GM21529 (cell line): Measurements from ENCODE around the gene ZMIZ2.
"Not testable (repeated sequence)": the region's sequence is repeated elsewhere in the genome, so short reads cannot be mapped to it uniquely, and the experiment has no call there.

Source experiments
- ATAC-seq: cut with Tn5 transposase; IDR thresholded peaks from one replicate; pipeline ENCODE4 v1.9.1; 2021; ENCODE audit not compliant: unreplicated experiment

Gene ZMIZ2, protein sequence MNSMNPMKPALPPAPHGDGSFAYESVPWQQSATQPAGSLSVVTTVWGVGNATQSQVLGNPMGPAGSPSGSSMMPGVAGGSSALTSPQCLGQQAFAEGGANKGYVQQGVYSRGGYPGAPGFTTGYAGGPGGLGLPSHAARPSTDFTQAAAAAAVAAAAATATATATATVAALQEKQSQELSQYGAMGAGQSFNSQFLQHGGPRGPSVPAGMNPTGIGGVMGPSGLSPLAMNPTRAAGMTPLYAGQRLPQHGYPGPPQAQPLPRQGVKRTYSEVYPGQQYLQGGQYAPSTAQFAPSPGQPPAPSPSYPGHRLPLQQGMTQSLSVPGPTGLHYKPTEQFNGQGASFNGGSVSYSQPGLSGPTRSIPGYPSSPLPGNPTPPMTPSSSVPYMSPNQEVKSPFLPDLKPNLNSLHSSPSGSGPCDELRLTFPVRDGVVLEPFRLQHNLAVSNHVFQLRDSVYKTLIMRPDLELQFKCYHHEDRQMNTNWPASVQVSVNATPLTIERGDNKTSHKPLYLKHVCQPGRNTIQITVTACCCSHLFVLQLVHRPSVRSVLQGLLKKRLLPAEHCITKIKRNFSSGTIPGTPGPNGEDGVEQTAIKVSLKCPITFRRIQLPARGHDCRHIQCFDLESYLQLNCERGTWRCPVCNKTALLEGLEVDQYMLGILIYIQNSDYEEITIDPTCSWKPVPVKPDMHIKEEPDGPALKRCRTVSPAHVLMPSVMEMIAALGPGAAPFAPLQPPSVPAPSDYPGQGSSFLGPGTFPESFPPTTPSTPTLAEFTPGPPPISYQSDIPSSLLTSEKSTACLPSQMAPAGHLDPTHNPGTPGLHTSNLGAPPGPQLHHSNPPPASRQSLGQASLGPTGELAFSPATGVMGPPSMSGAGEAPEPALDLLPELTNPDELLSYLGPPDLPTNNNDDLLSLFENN

GRCh38 chr7:44748045-44748947, at the start of gene ZMIZ2:
ZMIZ2 (plus strand) TSS chr7:44748847; CDS start chr7:44756250, 7,403 bp downstream.
- ATAC-seq: peak; percentile 69

DNA sequence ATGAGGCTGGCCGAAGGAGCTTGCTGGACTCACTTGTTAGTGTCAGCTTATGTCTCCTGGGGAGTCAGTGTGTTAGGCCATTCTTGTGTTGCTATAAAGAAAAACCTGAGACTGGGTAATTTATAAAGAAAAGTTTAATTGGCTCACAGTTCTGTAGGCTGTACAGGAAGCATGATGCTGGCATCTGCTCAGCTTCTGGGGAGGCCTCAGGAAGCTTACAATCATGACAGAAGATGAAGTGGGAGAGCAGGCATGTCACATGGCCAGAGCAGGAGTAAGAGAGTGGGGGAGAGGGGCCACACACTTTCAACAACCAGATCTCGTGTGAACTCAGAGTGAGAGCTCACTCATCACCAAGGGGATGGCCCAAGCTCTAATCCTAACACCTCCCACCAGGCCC, 49.0 kb upstream of the ZMIZ2 start:
- ATAC-seq: not testable (repeated sequence)

- no peak for ATAC-seq
Measured at GRCh38 chr7:44700322-44700721, 48.3 kb upstream of the ZMIZ2 start.

- ATAC-seq: not testable (repeated sequence)
Measured at GRCh38 chr7:44703391-44703790, 45.3 kb upstream of the ZMIZ2 start.

DNA sequence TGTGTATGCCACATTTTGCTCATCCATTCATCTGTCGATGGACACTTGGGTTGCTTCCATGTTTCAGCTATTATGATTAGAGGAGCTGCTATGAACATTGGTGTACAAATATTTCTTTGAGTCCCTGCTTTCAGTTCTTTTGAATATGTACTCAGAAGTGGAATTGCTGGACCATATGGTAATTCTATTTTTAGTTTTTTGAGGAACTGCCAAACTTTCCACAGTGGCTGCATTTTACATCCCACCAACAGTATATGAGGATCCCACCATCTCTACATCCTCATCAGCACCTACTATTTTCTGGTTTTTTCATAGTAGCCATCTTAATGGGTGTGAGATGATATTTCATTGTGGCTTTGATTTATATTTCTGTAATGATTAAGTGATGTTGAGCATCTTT, 44.7 kb upstream of the ZMIZ2 start:
- ATAC-seq: no peak

GRCh38 chr7:44705434-44705833, 43.2 kb upstream of the ZMIZ2 start:
- ATAC-seq: no peak

DNA sequence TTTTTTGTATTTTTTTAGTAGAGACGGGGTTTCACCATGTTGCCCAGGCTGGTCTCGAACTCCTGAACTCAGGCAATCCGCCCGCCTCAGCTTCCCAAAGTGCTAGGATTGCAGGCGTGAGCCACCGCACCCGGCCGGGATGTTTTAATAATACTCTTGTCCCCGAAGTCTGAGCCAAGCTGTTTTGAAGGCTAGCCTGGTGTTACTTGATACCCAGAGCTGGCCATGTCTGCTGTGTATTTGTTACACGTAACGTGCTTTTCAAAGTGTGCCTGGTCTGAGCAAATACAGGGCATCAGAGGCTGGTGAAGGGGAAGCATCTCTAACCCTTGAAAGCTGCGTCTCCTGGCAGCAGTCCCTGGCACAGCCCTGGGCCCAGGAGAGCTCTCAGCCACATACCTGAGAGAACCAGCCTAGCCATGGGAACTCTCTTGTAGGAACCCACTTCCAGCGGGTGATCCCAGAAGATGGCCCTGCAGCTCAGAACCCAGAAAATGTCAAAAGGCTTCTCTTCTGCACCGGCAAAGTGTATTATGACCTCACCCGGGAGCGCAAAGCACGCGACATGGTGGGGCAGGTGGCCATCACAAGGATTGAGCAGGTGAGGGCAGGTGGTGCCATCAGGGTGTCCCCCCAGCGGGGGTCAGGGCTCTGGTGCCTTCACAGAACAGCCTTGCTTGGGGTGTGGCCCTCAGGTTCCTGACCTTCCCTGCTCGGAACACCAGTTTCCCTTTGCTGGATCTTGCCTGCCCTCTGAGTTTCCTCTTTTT, 41.7 kb upstream of the ZMIZ2 start:
- ATAC-seq: no peak

DNA sequence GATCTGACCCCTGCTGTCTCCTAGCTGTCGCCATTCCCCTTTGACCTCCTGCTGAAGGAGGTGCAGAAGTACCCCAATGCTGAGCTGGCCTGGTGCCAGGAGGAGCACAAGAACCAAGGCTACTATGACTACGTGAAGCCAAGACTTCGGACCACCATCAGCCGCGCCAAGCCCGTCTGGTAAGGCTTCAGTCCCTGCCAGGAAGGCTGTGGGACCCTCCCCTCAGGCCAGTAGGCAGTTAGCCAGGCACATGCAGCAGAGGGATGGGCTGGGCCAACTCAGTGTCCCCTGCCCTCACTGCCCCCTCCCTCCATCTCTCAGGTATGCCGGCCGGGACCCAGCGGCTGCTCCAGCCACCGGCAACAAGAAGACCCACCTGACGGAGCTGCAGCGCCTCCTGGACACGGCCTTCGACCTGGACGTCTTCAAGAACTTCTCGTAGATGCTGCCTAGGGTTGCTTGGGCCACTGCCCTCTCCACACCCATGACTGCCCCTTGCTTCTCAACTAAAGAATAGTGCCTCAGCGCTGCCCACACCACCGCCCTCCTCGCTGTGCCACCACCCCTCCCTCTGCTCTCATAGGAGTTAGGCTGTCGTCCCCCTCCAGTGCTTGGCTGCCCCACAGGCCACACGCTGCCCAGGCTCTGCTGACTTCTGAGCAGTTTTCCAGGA, 41.0 kb upstream of the ZMIZ2 start:
- no peak for ATAC-seq

- ATAC-seq: no peak
Measured at GRCh38 chr7:44709011-44709915, 39.4 kb upstream of the ZMIZ2 start.

GRCh38 chr7:44709945-44710596, 38.6 kb upstream of the ZMIZ2 start:
- no peak for ATAC-seq

DNA sequence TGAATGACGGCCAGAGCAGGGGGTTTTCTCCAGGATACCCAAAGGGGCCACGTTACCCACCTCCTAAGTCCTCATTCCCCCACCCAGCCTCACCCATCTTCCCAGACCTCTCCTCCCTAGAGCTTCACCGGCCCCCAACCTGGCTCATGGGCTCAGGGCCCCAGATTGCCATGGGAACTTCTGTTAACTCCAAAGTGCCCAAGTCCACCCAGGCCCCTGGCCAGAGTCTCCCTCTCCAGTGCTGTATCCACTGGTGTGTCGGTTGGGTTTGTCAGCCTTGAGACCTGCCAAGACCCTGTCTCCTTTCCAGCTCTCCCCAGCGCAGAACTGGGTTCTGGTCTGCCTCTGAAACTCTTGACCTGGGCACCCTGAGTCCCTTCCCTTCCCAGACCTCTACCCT, 37.1 kb upstream of the ZMIZ2 start:
- ATAC-seq: no peak

DNA sequence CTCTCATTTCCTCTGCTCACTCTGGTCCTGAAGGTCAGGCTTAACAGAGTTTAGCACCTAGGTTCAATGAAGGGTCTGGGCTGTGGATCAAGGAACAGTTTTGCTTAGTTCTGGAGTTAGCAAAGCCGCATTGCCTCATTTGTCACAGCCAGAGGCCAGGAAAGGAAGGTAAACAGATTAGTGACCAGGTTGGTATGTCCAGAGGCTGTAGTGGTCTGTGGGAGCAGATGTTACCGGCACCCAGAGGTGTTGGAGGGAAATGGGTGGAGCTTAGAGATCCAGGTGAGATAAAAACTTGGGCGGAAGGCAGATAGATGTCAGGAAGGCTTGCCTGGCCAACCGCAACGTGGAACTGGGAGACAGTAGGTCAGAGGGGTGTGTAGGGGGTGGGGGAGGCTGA, 36.6 kb upstream of the ZMIZ2 start:
- ATAC-seq: no peak

DNA sequence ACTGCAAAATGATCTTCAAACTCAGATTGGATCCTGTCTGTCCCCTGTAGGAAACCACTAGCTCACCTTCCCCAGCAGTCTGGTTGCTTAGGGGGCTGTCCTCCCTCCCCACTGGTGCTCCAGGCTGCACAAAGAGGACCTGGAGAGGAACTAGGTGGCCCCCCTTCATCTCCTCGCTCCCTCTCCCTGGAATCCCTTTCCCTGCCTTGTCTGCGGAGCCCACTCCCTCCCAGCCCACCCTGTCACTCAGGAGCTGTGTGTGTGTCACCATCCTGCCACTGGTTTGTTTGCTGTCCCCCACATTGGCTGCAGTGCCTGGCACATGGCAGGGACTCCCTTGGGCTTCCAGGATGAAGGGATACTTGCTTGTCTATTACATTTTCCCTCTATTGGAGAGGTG, 35.5 kb upstream of the ZMIZ2 start:
- ATAC-seq: no peak

DNA sequence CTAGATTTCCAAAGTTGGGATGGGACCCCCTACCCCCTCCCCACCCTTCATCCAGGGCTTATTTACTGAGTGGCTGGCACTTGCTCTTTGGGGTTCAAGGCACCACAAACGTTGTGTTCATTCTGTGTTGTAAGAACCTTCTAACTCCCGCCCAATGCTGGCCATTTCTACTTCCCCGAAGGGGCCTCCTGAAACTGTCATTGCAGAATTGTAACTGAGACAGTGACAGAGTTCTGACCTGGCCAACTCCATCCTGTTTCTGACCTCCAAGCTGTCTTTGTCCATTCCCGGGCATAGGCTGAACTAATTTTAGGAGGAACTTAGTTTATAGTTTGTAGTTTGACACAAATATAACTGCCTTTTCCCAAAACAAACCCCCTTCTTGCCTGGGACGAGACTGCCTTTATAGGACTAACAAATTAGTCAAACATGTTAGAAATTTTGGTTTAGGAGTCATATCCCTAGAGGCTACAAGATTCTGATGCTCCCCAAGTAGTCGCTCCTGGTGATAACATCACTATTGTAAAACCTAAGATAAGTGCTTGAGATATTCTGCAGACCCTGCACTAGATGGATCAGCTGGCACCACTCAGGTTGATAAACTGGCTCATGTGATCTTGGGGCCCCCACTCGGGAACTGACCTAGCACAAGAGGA, 34.8 kb upstream of the ZMIZ2 start:
- ATAC-seq: no peak

DNA sequence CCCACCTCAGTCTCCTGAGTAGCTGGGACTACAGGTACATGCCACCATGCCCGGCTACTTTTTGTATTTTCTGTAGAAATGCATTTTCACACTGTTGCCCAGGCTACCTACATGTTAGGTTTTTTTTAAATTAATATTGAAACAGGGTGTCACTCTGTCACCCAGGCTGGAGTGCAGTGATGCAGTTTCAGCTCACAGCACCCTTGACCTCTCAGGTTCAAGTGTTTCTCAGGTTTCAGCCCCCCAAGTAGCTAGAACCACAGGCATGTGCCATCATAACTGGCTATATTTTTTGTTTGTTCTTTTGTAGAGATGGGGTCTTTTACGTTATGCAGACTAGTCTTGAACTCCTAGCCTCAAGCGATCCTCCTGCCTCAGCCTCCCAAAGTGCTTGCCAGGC, 32.4 kb upstream of the ZMIZ2 start:
- no peak for ATAC-seq

- no peak for ATAC-seq
Measured at GRCh38 chr7:44720301-44720700, 28.3 kb upstream of the ZMIZ2 start.

DNA sequence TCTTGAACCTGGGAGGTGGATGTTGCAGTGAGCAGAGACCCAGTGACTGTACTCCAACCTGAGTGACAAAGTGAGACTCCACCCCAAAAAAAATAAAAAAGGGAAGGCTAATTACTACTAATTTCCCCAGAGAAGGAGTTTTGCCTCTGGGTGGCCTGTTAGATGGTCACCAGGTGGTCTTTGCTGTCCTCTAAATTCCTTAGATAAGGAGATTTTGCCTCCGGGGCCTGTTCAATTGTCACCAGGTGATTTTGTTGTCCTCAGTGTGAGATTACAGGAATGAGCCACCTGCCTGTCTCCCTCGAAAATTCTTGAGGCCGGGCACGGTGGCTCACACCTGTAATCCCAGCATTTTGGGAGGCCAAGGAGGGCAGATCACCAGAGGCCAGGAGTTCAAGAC, 24.4 kb upstream of the ZMIZ2 start:
- ATAC-seq: no peak

- ATAC-seq: not testable (repeated sequence)
Measured at GRCh38 chr7:44726250-44726649, 22.4 kb upstream of the ZMIZ2 start.
